Brain microvascular endothelial cell (primary cell): ENCODE data around the gene TADA2A.

Experiments
- DNase-seq: peaks from one replicate; pipeline ENCODE4 v3.0.0-alpha.2; 2020
- H3K27ac ChIP-seq: fragments of 250-450 bp; sonication (Bioruptor Pico); 2 replicates; pipeline ENCODE4 v1.5.1; 2020; ENCODE audit warnings: mild to moderate bottlenecking, moderate library complexity
- H3K27me3 ChIP-seq: fragments of 250-450 bp; sonication (Bioruptor Pico); replicated peaks from 2 replicates; pipeline ENCODE4 v1.5.1; 2020; ENCODE audit warnings: mild to moderate bottlenecking
- H3K36me3 ChIP-seq: fragments of 250-450 bp; sonication (Bioruptor Pico); replicated peaks from 2 replicates; pipeline ENCODE4 v1.5.1; 2020; ENCODE audit warnings: mild to moderate bottlenecking
- H3K4me3 ChIP-seq: 2 replicates; pipeline ENCODE4 v1.5.1; 2011; ENCODE audit warnings: low read depth, mild to moderate bottlenecking, control low read depth, low read length, moderate library complexity
- CTCF ChIP-seq: IDR thresholded peaks from 2 replicates; pipeline ENCODE4 v1.5.1; 2011; ENCODE audit warnings: low read depth, mild to moderate bottlenecking, moderate library complexity, low read length, control low read depth, inconsistent platforms; ENCODE audit errors: missing control alignments
- in situ Hi-C: cut with HindIII; loops from 2 replicates; pipeline ENCODE4 v1.10.0; 2017; ENCODE audit warnings: low sequenced_read_pairs, low pct_ligation_motif_present

TADA2A gene

GRCh38 chr17:37481001-37481665 lies 74.4 kb downstream of the TADA2A start:
- TF ChIP-seq CTCF = no peak
- no peak for DNase-seq
- H3K27ac ChIP-seq = no peak overlapping the region
- no peak overlapping the region for H3K4me3 ChIP-seq
- H3K36me3 ChIP-seq = peaks cover 7% of the 10 kb centered on the region
- in situ Hi-C loops = no loop called here
- no peaks in the 10 kb centered on the region for H3K27me3 ChIP-seq

GRCh38 chr17:37483311-37484039 lies 76.8 kb downstream of the TADA2A start:
- no peak for TF ChIP-seq CTCF
- no peaks in the 10 kb centered on the region for H3K36me3 ChIP-seq
- in situ Hi-C loops = no loop called here
- H3K27ac ChIP-seq = peak overlapping the region; percentile 44
- no peaks in the 10 kb centered on the region for H3K27me3 ChIP-seq
- no peak overlapping the region for H3K4me3 ChIP-seq
- peak; percentile 81 for DNase-seq

- in situ Hi-C loops = no loop called here
- Histone ChIP-seq H3K4me3 (no peak overlapping the region), H3K36me3 (no peaks in the 10 kb centered on the region), H3K27me3 (no peaks in the 10 kb centered on the region), H3K27ac (no peak overlapping the region)
- no peak for DNase-seq
- TF ChIP-seq CTCF = no peak
Observed at GRCh38 chr17:37485938-37486570, 79.4 kb downstream of the TADA2A start.

GRCh38 chr17:37488009-37488604 lies 81.4 kb downstream of the TADA2A start:
- Histone ChIP-seq H3K27ac (peak overlapping the region; percentile 95), H3K4me3 (peak overlapping the region; percentile 77), H3K36me3 (no peaks in the 10 kb centered on the region), H3K27me3 (no peaks in the 10 kb centered on the region)
- in situ Hi-C loops = no loop called here
- no peak for TF ChIP-seq CTCF
- DNase-seq = peak; percentile 97

GRCh38 chr17:37488607-37489196 lies 82.0 kb downstream of the TADA2A start:
- no peaks in the 10 kb centered on the region for H3K27me3 ChIP-seq
- no peak for TF ChIP-seq CTCF
- DNase-seq = peak; percentile 91
- in situ Hi-C loops = no loop called here
- H3K27ac ChIP-seq = peak overlapping the region; percentile 95
- H3K36me3 ChIP-seq = no peaks in the 10 kb centered on the region
- H3K4me3 ChIP-seq = peak overlapping the region; percentile 77
